RCC 7860 (cell line): Measurements from ENCODE around the gene PEX10.
"Not testable (repeated sequence)": the region's sequence is repeated elsewhere in the genome, so short reads cannot be mapped to it uniquely, and the experiment has no call there.

Source experiments
- DNase-seq: peaks from one replicate; pipeline ENCODE4 v3.0.0-alpha.2; 2015; ENCODE audit warnings: low spot score
- FAIRE-seq: peaks from 2 replicates; lab custom pipeline; 2012; peaks lifted over from hg19 to GRCh38; lab: Jason Lieb, UNC

PEX10 gene

GRCh38 chr1:2412395-2412772 is at the start of gene PEX10:
TSS of gene PEX10 (minus strand) at chr1:2412564. CDS start at chr1:2412502, 62 bp downstream.
- FAIRE-seq: no peak

GRCh38 chr1:2460996-2461751 is 48.8 kb upstream of the PEX10 start:
- no peak for FAIRE-seq
- DNase-seq: no peak

More at GRCh38 chr1:2412395-2412772, at the start of gene PEX10:
- peak; percentile 88 for DNase-seq

- DNase-seq (no peak), FAIRE-seq (no peak)
These were observed 47.8 kb upstream of the PEX10 start for GRCh38 chr1:2460203-2460602.

GRCh38 chr1:2459757-2460156 is 47.4 kb upstream of the PEX10 start:
- FAIRE-seq (no peak), DNase-seq (peak; percentile 4)

GRCh38 chr1:2459102-2459753 is 46.9 kb upstream of the PEX10 start:
- DNase-seq, FAIRE-seq: not testable (repeated sequence)

- FAIRE-seq: no peak
- DNase-seq: peak; percentile 3
These were observed 46.3 kb upstream of the PEX10 start for GRCh38 chr1:2458687-2459086.

GRCh38 chr1:2457444-2457843 is 45.1 kb upstream of the PEX10 start:
- no peak for DNase-seq
- FAIRE-seq: no peak

- FAIRE-seq: no peak
- no peak for DNase-seq
These were observed 43.4 kb upstream of the PEX10 start for GRCh38 chr1:2455757-2456156.

- FAIRE-seq (no peak), DNase-seq (no peak)
These were observed 41.9 kb upstream of the PEX10 start for GRCh38 chr1:2454227-2454626.

- FAIRE-seq (no peak), DNase-seq (no peak)
These were observed 40.6 kb upstream of the PEX10 start for GRCh38 chr1:2452932-2453315.

- no peak for DNase-seq
These were observed 40.0 kb upstream of the PEX10 start for GRCh38 chr1:2452201-2452931.

GRCh38 chr1:2451741-2452140 is 39.4 kb upstream of the PEX10 start:
- peak; percentile 96 for DNase-seq
- FAIRE-seq: peak; percentile 59

More at GRCh38 chr1:2452201-2452931, 40.0 kb upstream of the PEX10 start:
- no peak for FAIRE-seq

GRCh38 chr1:2449636-2450454 is 37.5 kb upstream of the PEX10 start:
- DNase-seq (no peak), FAIRE-seq (no peak)

- no peak for DNase-seq
- FAIRE-seq: no peak
These were observed 35.7 kb upstream of the PEX10 start for GRCh38 chr1:2448098-2448445.

- no peak for DNase-seq
- FAIRE-seq: no peak
These were observed 35.1 kb upstream of the PEX10 start for GRCh38 chr1:2447276-2448097.

GRCh38 chr1:2446861-2447260 is 34.5 kb upstream of the PEX10 start:
- FAIRE-seq: no peak
- no peak for DNase-seq

- no peak for FAIRE-seq
- DNase-seq: no peak
These were observed 34.0 kb upstream of the PEX10 start for GRCh38 chr1:2446394-2446793.

- DNase-seq: no peak
- FAIRE-seq: no peak
These were observed 33.5 kb upstream of the PEX10 start for GRCh38 chr1:2445823-2446215.

GRCh38 chr1:2445162-2445822 is 32.9 kb upstream of the PEX10 start:
- DNase-seq (no peak), FAIRE-seq (no peak)
